Activated naive CD8-positive, alpha-beta T cell treated with anti-CD3 and anti-CD28 coated beads for 36 hours (primary cell): ENCODE measurements around the gene POU2F2. TPM values are rescaled to one million over a fixed set of nuclear protein-coding genes. Genes with fewer than 3 reads are reported as not detected.

ENCODE experiments used
- DNase-seq: peaks from one replicate; pipeline ENCODE4 v3.0.0; 2021
- H3K27ac Mint-ChIP-seq: one replicate; pipeline ENCODE4 v1.8.0; 2022; ENCODE audit warnings: mild to moderate bottlenecking, moderate library complexity, mixed read lengths
- H3K27me3 Mint-ChIP-seq: one replicate; pipeline ENCODE4 v1.8.0; 2022; ENCODE audit warnings: mild to moderate bottlenecking, mixed read lengths
- H3K36me3 Mint-ChIP-seq: one replicate; pipeline ENCODE4 v1.8.0; 2021; ENCODE audit warnings: mild to moderate bottlenecking, mixed read lengths
- H3K4me1 Mint-ChIP-seq: one replicate; pipeline ENCODE4 v1.8.0; 2021; ENCODE audit warnings: mixed read lengths
- H3K4me3 Mint-ChIP-seq: one replicate; pipeline ENCODE4 v1.8.0; 2022; ENCODE audit warnings: mild to moderate bottlenecking, moderate library complexity, mixed read lengths
- H3K9me3 Mint-ChIP-seq: one replicate; pipeline ENCODE4 v1.8.0; 2022; ENCODE audit warnings: mixed read lengths
- total RNA-seq, 2 experiments: library from RNA; stranded (reverse); gene quantifications; one replicate each; pipeline ENCODE4 v1.2.3, GENCODE V29; 2021

The POU2F2 gene
- total RNA-seq, 2 experiments from 2014 or later = 50.8 to 52.2 TPM

DNA sequence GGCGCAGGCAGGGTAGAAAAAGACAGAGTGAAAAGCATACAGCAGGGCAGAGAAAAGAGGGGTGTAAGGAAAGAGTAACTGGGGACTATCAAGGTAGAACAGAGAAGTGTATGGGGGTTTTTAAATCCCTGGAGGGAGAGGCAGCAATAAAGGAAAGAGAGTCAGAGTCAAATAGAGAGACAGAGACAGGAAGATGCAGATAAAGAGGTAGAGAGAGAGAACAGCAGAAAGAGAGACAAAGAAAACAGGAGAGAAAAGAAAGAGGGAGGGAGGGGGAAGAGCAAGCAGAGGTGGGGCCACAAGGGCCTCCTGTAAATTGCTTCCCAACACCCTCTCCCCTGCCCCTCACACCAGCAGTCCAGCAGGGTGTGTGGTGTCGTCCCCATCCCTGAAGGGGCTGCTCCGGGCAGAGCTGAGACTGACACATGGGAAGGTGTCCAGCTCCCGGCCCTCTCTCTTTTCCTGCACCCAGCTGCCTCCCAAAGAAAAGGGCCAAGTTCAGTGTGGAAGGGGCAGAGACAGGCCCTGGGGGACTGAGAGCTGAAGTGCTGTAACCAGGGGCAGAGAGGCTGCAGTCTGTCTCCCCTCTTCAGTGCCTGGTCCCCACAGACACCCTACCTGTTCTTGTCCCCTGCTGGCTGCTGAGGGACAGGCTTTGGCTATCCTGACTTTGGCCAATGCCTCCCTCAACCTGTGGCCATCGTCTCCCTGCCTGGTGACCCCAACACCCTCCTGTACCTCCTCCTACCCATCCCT is 17.4 kb upstream of the POU2F2 start:
- H3K27ac Mint-ChIP-seq = no peak overlapping the region

DNA sequence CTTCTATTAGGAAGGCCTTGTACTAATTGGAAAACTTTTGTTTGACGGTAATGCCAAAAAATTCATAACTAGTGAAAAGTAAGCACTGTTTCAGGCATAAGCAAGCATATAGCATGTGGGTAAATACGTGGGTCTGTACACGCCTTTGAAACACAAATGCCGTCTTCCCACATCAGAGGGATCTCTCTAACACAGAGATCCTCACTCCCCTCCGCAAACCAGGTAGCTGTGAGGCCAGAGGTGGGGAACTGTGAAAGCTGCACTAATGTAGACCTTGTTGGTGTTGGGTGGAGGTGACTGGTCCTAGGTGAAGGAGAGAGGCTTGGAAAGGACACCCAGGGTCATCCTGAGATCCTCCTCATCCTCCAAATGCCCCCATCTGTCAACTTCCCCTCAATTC is 16.0 kb upstream of the POU2F2 start:
- Mint-ChIP-seq H3K9me3 (no peaks in the 10 kb centered on the region), H3K4me3 (no peak overlapping the region), H3K36me3 (no peaks in the 10 kb centered on the region), H3K27me3 (no peaks in the 10 kb centered on the region), H3K4me1 (peaks cover 16% of the 10 kb centered on the region), H3K27ac (no peak overlapping the region)
- no peak for DNase-seq

More for the DNA sequence above, 17.4 kb upstream of the POU2F2 start:
- no peak for DNase-seq
- H3K9me3 Mint-ChIP-seq = no peaks in the 10 kb centered on the region
- peaks cover 22% of the 10 kb centered on the region for H3K4me1 Mint-ChIP-seq
- no peak overlapping the region for H3K4me3 Mint-ChIP-seq
- H3K27me3 Mint-ChIP-seq = no peaks in the 10 kb centered on the region
- no peaks in the 10 kb centered on the region for H3K36me3 Mint-ChIP-seq

DNA sequence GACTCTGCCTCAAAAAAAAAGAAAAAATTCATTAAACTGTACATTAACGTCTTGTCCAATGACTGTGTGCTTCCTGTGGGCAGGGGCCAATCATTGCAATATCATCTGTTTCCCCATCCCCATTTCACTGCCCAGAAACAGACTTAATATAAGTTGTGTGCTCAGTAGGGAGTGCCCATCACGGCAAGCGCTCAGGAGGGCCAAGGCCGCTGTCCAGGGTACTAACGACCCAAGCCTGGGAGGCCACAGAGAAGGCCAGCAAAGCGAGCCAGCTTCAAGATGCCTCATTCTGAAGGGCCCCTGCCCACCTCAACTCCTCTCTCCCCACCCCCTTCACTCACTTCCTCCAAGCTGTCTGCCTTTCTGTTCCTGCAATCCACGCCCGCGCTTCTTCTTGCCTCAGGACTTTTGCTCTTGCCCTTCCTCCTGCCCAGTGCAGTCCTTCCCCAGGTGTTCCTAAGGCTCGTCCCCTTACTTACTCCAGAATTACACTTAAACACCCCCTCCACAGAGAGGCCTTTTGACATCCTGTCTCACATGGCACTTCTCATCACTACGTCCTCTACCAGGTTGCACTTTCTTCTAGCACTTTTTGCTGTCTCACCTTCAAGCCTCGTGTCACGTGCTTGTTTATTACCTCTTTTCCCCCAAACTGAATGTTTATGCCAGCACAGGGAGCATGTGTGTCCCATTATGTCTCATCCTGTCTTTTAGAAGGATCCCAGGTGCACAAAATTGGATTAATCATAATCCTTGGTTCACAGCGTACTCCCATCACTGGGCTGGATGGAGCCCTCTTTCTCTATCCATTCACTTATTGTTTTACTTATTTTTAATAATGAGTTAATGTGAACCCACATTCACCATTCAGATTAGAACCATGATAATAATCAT is 11.3 kb upstream of the POU2F2 start:
- no peak for DNase-seq
- Mint-ChIP-seq H3K4me3 (no peak overlapping the region), H3K27ac (no peak overlapping the region), H3K36me3 (no peaks in the 10 kb centered on the region), H3K9me3 (no peaks in the 10 kb centered on the region), H3K27me3 (no peaks in the 10 kb centered on the region), H3K4me1 (peaks cover 9% of the 10 kb centered on the region)

DNA sequence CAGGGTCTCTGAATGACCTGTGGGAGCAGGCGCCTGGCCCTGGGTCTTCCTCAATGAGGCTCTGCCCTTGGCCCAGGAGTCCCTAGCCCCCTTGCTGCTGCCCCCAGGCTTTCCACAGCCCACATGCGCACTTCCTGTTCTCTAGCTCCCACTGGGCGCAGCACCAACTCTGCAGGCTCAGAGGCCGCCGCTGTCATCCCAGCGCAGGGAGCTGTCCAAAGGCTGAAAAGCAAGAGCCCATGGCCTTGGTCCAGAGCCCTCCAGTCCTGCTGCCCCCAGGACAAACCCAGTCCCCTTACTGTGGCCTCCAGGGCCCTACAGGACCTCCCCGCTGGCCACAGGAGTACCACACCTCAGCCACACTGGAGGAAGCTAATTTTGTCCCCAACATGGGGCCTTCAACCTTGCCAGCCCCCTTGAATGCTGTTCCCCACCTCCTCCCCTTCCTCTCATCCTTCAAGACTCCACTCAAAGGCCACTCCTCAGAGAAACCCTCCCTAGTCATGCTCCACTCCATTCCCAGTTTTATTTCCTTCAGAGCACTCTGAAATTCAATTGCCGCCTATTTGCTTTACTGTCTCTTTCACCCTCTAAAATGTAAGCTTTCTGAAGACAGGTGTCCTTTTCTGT is 8.0 kb upstream of the POU2F2 start:
- H3K4me1 Mint-ChIP-seq = peaks cover 6% of the 10 kb centered on the region
- DNase-seq = peak; percentile 51
- H3K27ac Mint-ChIP-seq = no peak overlapping the region
- H3K36me3 Mint-ChIP-seq = peaks cover 5% of the 10 kb centered on the region
- H3K27me3 Mint-ChIP-seq = no peaks in the 10 kb centered on the region
- no peak overlapping the region for H3K4me3 Mint-ChIP-seq
- H3K9me3 Mint-ChIP-seq = no peaks in the 10 kb centered on the region

DNA sequence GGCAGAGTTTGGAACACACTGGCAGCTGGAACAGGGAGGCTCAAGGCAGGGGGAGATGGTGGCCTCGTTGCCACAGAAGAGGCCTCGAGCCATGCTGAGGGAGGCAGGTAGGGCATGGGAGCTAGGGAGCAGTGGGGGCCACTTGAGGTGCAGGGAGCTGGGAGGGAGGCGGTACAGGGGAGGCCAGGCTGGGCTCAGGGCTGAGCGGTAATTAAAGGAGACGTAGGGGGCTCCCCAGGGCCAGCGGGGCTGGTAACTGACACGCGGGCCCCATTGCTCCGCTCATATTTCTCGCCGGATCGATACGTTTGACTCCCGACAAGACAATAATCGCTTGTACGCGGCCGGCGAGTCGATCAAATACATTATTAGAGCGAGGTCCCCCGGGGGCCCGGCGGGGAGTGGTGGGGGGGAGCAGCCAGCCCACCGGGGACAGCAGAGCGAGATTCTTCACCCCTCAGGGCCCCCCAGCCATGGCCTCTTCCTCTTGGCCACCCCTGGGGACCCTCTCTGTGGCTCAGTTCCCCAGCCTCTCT is 2.4 kb upstream of the POU2F2 start:
- no peak for DNase-seq
- no peak overlapping the region for H3K27ac Mint-ChIP-seq
- no peak overlapping the region for H3K4me3 Mint-ChIP-seq
- H3K4me1 Mint-ChIP-seq = peaks cover 38% of the 10 kb centered on the region
- peaks cover 5% of the 10 kb centered on the region for H3K36me3 Mint-ChIP-seq
- H3K9me3 Mint-ChIP-seq = no peaks in the 10 kb centered on the region
- H3K27me3 Mint-ChIP-seq = no peaks in the 10 kb centered on the region

DNA sequence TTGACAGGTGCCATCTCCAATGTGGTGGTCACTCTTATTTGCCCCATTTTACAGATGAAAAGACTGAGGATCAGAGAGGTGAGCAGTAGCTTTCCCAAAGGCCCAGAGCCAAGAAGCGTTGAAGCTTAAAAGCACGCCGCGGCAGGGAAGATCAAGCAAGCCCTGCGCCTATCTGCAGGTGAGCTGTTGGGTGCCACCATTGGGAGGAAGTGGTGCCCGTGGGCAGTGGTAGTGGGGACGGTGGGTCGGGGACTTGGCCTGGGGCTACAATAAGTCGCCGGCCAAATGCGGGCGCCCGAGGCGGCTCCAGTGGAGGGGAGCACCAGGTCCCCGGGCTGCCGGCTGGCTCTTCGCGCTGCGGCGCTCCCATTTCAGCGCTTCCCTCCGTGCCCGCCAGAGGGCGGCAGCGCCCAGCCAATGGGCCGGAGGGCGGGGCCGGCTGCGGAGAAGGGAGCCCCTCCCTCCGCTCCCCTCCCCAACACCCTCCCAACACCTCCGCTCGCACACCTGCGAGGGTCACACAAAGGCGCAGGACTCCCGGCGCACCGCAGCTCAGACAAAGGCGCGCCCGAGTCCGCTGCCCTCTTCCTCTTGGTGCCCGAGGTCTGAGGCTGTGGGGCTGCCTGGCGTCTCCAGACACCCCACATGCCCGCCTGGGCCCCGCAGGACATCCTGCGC is 744 bp upstream of the POU2F2 start:
- peak; percentile 91 for DNase-seq
- H3K36me3 Mint-ChIP-seq = peaks cover 3% of the 10 kb centered on the region
- no peaks in the 10 kb centered on the region for H3K9me3 Mint-ChIP-seq
- H3K27ac Mint-ChIP-seq = peak overlapping the region; percentile 93
- peaks cover 49% of the 10 kb centered on the region for H3K4me1 Mint-ChIP-seq
- H3K4me3 Mint-ChIP-seq = peak overlapping the region; percentile 83
- no peaks in the 10 kb centered on the region for H3K27me3 Mint-ChIP-seq

DNA sequence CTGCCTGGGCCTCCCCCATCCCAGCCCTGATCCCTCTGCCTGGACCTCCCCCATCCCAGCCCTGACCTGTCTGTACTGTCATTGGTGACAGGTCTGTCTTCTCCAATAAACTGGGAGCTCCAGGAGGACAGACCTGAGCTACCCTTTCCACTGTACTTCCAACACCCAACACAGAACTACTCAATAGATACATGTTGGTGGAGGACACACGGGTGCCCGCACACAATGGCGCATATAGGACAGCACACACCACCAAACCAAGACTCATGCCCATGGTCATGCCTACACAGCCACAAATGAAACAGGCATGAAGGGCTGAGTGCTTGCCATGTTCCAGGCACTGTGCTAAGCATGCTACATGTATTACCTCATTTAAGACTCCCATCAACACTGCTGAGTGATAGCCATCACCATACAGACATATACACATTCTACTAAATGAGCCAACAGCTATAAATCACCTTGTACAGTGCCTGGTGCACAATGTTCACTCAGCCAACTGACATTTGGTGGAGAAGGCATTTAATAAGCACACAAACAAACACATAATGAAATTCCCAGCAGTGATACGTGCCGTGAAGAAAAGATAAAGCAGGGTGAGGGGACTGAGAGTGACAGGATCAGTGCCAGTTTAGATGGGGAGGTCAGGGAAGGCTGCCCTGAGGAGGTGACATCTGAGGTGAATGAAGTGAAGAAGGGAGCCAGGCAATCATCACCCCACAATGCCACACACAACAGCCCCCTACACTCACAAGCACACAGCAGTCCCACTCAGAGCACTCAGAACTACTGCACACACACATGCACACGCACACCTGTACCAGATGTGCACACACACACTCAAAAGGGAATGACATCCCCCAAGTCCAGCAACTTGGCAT is 857 bp downstream of the POU2F2 start:
- H3K27ac Mint-ChIP-seq = peak overlapping the region; percentile 93
- no peak for DNase-seq
- no peaks in the 10 kb centered on the region for H3K36me3 Mint-ChIP-seq
- H3K27me3 Mint-ChIP-seq = no peaks in the 10 kb centered on the region
- no peaks in the 10 kb centered on the region for H3K9me3 Mint-ChIP-seq
- peak overlapping the region; percentile 83 for H3K4me3 Mint-ChIP-seq
- peaks cover 58% of the 10 kb centered on the region for H3K4me1 Mint-ChIP-seq

DNA sequence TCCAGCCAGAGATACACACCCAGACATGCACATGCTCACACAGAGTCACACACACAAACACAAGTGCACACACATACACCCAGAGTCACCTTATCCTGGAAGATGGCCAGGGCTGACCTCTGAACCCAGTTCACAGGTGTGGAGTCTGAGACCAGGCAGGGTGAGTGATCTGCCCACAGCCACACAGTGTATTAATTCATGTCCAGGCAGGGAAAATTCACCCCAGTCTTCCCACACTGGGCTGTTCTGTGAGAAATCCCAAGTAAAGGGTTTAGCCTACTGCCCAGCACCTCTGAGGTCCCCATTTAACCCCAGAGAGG is 2.0 kb downstream of the POU2F2 start:
- Mint-ChIP-seq H3K4me3 (peak overlapping the region; percentile 83), H3K36me3 (peaks cover 6% of the 10 kb centered on the region), H3K4me1 (peaks cover 61% of the 10 kb centered on the region), H3K27me3 (no peaks in the 10 kb centered on the region), H3K27ac (peak overlapping the region; percentile 31), H3K9me3 (no peaks in the 10 kb centered on the region)
- DNase-seq = no peak

DNA sequence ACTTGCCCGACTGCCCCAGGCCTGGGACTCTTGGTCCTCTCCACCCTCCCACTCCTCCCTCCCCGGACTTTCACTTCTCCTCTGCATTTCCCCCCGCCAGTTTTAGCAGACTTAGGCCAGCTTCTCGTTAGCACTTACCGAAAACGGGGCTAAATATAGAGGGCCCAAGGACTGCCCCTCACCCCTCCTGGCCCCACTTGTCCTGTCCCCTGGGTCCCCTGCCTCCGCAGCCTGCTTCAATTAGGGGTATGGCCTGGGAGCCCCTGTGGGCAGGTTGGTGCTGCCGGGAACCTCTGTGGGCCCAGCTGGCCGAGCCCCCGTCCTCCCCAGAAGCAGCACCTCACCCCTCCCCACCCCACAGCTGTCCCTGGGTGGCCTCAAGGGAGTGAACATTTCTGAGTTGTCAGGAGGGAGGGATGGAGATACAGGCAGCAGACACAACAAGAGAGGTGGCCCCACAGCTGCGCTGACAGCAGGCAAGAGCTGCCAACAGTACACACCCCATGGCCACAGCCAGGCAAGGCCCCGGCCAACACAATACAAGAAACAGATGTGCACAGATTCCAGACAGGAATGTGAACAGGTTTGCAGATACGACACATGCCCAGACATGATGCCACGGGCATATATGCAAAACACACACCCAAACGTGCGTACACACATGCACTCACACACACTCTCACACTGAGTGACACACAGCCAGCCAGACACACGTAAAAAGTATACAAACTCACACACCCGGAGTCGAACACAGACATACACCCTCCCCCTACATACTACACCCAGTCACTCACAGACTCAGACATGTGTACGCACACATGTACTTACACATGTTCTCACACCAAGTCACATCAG is 2.6 kb downstream of the POU2F2 start:
- DNase-seq = no peak
- peaks cover under 1% of the 10 kb centered on the region for H3K9me3 Mint-ChIP-seq
- peaks cover 65% of the 10 kb centered on the region for H3K4me1 Mint-ChIP-seq
- H3K27me3 Mint-ChIP-seq = no peaks in the 10 kb centered on the region
- peak overlapping the region; percentile 83 for H3K4me3 Mint-ChIP-seq
- H3K27ac Mint-ChIP-seq = peak overlapping the region; percentile 65
- peaks cover 9% of the 10 kb centered on the region for H3K36me3 Mint-ChIP-seq

DNA sequence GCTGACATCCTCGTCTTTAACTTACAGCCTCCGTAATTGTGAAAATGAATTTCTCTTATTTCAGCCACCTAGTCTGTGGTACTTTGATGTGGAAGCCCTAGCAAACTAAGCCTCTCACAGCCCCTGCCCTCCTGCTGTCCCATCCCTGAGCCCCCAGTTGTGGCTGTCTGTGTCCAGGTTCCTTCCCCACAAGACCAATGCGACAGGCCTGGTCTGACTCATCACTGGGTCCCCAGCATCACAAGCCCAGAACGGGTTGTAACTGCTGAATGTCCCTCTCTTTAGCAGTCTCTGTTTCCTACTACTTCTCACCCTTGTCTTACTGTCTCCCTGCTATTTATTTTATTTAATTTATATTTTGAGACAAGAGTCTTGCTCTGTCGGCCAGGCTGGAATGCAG is 5.7 kb downstream of the POU2F2 start:
- H3K4me1 Mint-ChIP-seq = peaks cover 72% of the 10 kb centered on the region
- DNase-seq = peak; percentile 30
- no peaks in the 10 kb centered on the region for H3K27me3 Mint-ChIP-seq
- peak overlapping the region; percentile 63 for H3K27ac Mint-ChIP-seq
- H3K9me3 Mint-ChIP-seq = peaks cover 2% of the 10 kb centered on the region
- H3K4me3 Mint-ChIP-seq = no peak overlapping the region
- peaks cover 25% of the 10 kb centered on the region for H3K36me3 Mint-ChIP-seq

DNA sequence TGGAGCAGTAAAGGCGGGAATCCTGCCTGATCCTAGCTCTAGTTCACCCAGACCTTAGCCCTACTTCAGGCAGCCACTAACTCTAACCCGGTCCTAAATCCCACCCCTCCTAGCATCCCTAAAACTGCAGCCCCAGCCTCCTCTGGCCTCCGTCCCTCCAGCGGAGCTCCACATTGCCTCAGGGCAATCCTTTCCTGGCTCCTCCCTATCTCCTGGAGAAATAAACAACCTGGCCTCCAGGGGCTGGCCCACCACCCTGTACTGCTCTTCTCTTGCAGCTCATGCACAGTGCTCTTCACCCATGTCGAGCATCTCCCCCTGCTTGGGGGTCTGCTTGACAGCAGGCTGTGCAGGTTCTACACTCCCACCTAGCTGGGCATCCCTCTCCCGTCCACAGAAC is 6.7 kb downstream of the POU2F2 start:
- no peak for DNase-seq
- Mint-ChIP-seq H3K9me3 (peaks cover 2% of the 10 kb centered on the region), H3K27me3 (no peaks in the 10 kb centered on the region), H3K4me3 (peak overlapping the region; percentile 5), H3K4me1 (peaks cover 75% of the 10 kb centered on the region), H3K27ac (no peak overlapping the region), H3K36me3 (peaks cover 30% of the 10 kb centered on the region)

DNA sequence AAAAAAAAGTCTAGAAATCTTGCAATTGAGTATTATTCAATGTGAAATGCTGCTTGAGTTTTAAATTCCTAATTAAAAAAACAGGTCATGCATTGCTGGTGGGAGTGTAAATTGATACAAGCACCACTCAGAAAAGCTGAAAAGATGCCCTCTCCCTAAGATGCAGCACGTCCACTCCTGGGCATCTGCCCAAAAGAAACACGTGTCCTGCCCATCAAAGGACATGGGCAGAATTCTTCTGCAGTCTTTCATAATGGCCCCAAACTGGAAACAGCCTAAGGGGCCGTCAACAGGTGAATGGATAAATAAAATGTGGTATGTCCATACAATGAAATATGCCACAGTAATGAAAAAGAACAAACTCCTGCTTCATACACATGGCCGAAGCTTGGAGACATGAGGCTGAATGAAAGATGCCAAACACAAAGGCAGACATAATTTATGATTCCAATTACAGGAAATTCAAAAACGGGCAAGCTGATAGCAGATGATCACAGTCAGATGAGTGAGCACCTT is 7.8 kb downstream of the POU2F2 start:
- H3K36me3 Mint-ChIP-seq = peaks cover 30% of the 10 kb centered on the region
- H3K27ac Mint-ChIP-seq = peak overlapping the region; percentile 51
- peaks cover 2% of the 10 kb centered on the region for H3K9me3 Mint-ChIP-seq
- no peak overlapping the region for H3K4me3 Mint-ChIP-seq
- H3K4me1 Mint-ChIP-seq = peaks cover 72% of the 10 kb centered on the region
- no peaks in the 10 kb centered on the region for H3K27me3 Mint-ChIP-seq
- no peak for DNase-seq

DNA sequence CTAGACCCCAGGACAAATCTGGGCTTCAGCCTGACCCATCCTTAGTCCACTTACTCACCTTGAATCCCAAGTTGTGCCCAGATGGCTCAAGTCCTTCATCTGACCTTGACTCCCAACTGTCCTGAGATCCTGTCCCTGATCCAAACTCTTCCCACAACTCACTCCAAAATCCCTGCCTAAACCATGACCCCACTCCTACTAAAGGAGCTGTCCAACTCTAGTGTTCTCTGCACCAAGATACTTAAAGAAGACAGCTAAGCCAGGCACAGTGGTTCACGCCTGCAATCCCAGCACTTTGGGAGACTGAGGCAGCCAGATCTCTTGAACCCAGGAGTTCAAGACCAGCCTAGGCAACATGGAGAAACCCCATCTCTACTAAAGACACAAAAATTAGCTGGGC is 8.5 kb downstream of the POU2F2 start:
- peaks cover 2% of the 10 kb centered on the region for H3K9me3 Mint-ChIP-seq
- DNase-seq = no peak
- H3K4me1 Mint-ChIP-seq = peaks cover 69% of the 10 kb centered on the region
- no peaks in the 10 kb centered on the region for H3K27me3 Mint-ChIP-seq
- H3K27ac Mint-ChIP-seq = peak overlapping the region; percentile 93
- H3K36me3 Mint-ChIP-seq = peaks cover 32% of the 10 kb centered on the region
- H3K4me3 Mint-ChIP-seq = peak overlapping the region; percentile 72
